Measurements from ENCODE around the gene SCAMP4. TPM values are rescaled to one million over a fixed set of nuclear protein-coding genes. Genes with fewer than 3 reads are reported as not detected.

Gene SCAMP4
- total and polyA plus RNA-seq, 2 experiments from 2014 or later, result 39.4 to 106 TPM

DNA sequence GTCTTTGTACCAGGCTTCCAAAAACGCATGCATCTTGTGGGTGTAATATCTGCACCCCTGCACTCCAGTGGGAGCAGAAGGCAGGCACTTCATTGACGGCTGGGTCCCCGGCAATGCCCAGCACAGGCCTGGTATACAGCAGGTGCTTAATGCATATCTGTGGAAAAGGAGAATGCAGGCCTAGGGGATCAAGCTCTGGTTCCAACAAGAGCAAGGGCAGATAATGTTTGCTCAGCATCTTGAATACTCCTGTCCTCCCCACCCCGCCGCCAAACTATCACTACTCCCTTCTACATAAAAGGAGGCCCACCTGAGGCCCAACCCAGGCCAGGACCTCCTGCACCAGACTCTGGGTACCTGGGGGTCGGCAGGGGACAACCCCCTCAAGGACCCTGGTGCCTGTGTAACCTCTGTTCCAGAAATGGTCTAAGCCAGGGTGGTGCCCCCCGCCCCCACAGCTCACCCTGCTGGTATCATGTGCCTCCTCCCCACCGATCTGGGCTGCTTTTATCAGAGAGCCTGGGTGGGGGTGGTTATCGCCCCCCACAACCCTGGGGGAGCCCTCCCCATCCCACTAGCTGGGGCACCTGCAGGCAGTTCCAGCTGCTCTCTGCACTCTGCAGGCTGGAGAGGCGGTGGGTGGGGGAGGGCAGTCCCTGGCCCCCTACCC, 46.7 kb upstream of the SCAMP4 start:
- peaks cover 47% of the 10 kb centered on the region for H3K4me1 Mint-ChIP-seq
- H3K4me2 ChIP-seq, result peak overlapping the region; percentile 98
- TF ChIP-seq CTCF (conservative IDR thresholded peaks at IDR 0.05; ENCODE audit: low read depth in 2 of 2) (no peak), POLR2AphosphoS5 (IDR thresholded peaks at IDR 0.05; ENCODE audit: low read depth) (no peak), ZNF331 (CRISPR knock-in tag; IDR thresholded peaks at IDR 0.05; ENCODE audit: low read depth) (no peak), JUNB (IDR thresholded peaks at IDR 0.05; ENCODE audit: unreplicated experiment) (no peak), EZH2 (IDR thresholded peaks at IDR 0.05; ENCODE audit: low read depth, unreplicated experiment) (no peak), REST (IDR thresholded peaks at IDR 0.05; ENCODE audit: unreplicated experiment) (no peak), CREB1 (CRISPR knock-in tag; IDR thresholded peaks at IDR 0.05; ENCODE audit: low read depth) (no peak), EZH2phosphoT487 (IDR thresholded peaks at IDR 0.05; ENCODE audit: unreplicated experiment) (no peak)
- TF ChIP-seq, protein P1, sequence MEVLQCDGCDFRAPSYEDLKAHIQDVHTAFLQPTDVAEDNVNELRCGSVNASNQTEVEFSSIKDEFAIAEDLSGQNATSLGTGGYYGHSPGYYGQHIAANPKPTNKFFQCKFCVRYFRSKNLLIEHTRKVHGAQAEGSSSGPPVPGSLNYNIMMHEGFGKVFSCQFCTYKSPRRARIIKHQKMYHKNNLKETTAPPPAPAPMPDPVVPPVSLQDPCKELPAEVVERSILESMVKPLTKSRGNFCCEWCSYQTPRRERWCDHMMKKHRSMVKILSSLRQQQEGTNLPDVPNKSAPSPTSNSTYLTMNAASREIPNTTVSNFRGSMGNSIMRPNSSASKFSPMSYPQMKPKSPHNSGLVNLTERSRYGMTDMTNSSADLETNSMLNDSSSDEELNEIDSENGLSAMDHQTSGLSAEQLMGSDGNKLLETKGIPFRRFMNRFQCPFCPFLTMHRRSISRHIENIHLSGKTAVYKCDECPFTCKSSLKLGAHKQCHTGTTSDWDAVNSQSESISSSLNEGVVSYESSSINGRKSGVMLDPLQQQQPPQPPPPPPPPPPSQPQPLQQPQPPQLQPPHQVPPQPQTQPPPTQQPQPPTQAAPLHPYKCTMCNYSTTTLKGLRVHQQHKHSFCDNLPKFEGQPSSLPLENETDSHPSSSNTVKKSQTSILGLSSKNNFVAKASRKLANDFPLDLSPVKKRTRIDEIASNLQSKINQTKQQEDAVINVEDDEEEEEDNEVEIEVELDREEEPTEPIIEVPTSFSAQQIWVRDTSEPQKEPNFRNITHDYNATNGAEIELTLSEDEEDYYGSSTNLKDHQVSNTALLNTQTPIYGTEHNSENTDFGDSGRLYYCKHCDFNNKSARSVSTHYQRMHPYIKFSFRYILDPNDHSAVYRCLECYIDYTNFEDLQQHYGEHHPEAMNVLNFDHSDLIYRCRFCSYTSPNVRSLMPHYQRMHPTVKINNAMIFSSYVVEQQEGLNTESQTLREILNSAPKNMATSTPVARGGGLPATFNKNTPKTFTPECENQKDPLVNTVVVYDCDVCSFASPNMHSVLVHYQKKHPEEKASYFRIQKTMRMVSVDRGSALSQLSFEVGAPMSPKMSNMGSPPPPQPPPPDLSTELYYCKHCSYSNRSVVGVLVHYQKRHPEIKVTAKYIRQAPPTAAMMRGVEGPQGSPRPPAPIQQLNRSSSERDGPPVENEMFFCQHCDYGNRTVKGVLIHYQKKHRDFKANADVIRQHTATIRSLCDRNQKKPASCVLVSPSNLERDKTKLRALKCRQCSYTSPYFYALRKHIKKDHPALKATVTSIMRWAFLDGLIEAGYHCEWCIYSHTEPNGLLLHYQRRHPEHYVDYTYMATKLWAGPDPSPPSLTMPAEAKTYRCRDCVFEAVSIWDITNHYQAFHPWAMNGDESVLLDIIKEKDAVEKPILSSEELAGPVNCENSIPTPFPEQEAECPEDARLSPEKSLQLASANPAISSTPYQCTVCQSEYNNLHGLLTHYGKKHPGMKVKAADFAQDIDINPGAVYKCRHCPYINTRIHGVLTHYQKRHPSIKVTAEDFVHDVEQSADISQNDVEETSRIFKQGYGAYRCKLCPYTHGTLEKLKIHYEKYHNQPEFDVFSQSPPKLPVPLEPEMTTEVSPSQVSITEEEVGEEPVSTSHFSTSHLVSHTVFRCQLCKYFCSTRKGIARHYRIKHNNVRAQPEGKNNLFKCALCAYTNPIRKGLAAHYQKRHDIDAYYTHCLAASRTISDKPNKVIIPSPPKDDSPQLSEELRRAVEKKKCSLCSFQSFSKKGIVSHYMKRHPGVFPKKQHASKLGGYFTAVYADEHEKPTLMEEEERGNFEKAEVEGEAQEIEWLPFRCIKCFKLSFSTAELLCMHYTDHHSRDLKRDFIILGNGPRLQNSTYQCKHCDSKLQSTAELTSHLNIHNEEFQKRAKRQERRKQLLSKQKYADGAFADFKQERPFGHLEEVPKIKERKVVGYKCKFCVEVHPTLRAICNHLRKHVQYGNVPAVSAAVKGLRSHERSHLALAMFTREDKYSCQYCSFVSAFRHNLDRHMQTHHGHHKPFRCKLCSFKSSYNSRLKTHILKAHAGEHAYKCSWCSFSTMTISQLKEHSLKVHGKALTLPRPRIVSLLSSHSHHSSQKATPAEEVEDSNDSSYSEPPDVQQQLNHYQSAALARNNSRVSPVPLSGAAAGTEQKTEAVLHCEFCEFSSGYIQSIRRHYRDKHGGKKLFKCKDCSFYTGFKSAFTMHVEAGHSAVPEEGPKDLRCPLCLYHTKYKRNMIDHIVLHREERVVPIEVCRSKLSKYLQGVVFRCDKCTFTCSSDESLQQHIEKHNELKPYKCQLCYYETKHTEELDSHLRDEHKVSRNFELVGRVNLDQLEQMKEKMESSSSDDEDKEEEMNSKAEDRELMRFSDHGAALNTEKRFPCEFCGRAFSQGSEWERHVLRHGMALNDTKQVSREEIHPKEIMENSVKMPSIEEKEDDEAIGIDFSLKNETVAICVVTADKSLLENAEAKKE (CRISPR knock-in tag; IDR thresholded peaks at IDR 0.05), result no peak
- TF ChIP-seq, protein P2, sequence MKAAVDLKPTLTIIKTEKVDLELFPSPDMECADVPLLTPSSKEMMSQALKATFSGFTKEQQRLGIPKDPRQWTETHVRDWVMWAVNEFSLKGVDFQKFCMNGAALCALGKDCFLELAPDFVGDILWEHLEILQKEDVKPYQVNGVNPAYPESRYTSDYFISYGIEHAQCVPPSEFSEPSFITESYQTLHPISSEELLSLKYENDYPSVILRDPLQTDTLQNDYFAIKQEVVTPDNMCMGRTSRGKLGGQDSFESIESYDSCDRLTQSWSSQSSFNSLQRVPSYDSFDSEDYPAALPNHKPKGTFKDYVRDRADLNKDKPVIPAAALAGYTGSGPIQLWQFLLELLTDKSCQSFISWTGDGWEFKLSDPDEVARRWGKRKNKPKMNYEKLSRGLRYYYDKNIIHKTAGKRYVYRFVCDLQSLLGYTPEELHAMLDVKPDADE (IDR thresholded peaks at IDR 0.05), result no peak

More for the DNA sequence above, 46.7 kb upstream of the SCAMP4 start:
- no peaks in the 10 kb centered on the region for H3K9me2 ChIP-seq (ENCODE audit: insufficient read depth)
- H3K27me3 ChIP-seq (ENCODE audit: insufficient read depth), result peaks cover 16% of the 10 kb centered on the region
- peaks cover 57% of the 10 kb centered on the region for H3K79me2 ChIP-seq (replicated peaks; ENCODE audit: insufficient read depth)
- Mint-ChIP-seq H3K9me3 (no peaks in the 10 kb centered on the region), H3K36me3 (ENCODE audit: low read depth) (peaks cover 3% of the 10 kb centered on the region; the same call in 2 of the 3 replicates), H3K27ac (no peak overlapping the region), H3K4me3 (peak overlapping the region; percentile 34; the same call in 1 of the 3 replicates), H3K27me3 (ENCODE audit: insufficient read depth, low read depth, poor library complexity) (peaks cover 22% of the 10 kb centered on the region)
- H3K4me3 ChIP-seq, result peak overlapping the region; percentile 94; the same call in 1 of the 2 replicates
- no peak overlapping the region for H3K27ac ChIP-seq (ENCODE audit: low read depth)
- DNase-seq (ENCODE audit: low spot score) (no peak), ATAC-seq (no peak)
- peaks cover 21% of the 10 kb centered on the region; the same call in 1 of the 2 replicates for H4K20me1 ChIP-seq (replicated peaks; ENCODE audit: insufficient read depth)
- H2AFZ ChIP-seq, result no peak overlapping the region
- peaks cover 67% of the 10 kb centered on the region for H3K4me1 ChIP-seq (ENCODE audit: insufficient read depth)
- H3K36me3 ChIP-seq (ENCODE audit: insufficient read depth), result no peaks in the 10 kb centered on the region
- peaks cover 10% of the 10 kb centered on the region; the same call in 1 of the 2 replicates for H3F3A ChIP-seq (replicated peaks; ENCODE audit: low read depth)

Data from GM23338 (cell line).